HG03280 (cell line): Measurements from ENCODE around the gene USP26.
"Not testable (repeated sequence)": the region's sequence is repeated elsewhere in the genome, so short reads cannot be mapped to it uniquely, and the experiment has no call there.

Source experiments
- ATAC-seq: cut with Tn5 transposase; IDR thresholded peaks from one replicate; pipeline ENCODE4 v1.9.1; 2021; ENCODE audit warnings: mild to moderate bottlenecking, moderate library complexity; ENCODE audit not compliant: unreplicated experiment

USP26 gene, protein sequence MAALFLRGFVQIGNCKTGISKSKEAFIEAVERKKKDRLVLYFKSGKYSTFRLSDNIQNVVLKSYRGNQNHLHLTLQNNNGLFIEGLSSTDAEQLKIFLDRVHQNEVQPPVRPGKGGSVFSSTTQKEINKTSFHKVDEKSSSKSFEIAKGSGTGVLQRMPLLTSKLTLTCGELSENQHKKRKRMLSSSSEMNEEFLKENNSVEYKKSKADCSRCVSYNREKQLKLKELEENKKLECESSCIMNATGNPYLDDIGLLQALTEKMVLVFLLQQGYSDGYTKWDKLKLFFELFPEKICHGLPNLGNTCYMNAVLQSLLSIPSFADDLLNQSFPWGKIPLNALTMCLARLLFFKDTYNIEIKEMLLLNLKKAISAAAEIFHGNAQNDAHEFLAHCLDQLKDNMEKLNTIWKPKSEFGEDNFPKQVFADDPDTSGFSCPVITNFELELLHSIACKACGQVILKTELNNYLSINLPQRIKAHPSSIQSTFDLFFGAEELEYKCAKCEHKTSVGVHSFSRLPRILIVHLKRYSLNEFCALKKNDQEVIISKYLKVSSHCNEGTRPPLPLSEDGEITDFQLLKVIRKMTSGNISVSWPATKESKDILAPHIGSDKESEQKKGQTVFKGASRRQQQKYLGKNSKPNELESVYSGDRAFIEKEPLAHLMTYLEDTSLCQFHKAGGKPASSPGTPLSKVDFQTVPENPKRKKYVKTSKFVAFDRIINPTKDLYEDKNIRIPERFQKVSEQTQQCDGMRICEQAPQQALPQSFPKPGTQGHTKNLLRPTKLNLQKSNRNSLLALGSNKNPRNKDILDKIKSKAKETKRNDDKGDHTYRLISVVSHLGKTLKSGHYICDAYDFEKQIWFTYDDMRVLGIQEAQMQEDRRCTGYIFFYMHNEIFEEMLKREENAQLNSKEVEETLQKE

DNA sequence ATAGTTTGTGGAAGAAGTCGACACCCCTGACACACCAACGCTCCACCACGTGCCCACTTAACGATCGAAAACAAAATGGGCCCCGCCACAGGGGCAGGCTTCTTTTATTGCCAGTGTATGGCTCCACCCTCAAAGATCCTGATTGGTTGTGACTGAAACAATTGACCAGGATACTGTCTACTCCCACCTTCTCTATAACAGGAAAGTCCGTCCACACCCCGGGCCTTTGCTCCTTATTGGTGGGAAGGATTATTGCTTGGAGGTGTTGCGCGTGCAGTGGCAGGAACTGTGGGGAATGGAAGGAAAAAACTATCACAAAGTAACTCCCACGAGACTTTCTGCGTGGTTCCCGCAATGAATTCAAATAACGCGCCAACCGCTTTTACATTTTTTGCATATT, at the start of gene USP26:
Gene USP26 (minus strand): TSS at position 79 of the 400 bp plus-strand sequence. CDS start 68,889 bp downstream, outside the sequence.
- ATAC-seq: no peak

DNA sequence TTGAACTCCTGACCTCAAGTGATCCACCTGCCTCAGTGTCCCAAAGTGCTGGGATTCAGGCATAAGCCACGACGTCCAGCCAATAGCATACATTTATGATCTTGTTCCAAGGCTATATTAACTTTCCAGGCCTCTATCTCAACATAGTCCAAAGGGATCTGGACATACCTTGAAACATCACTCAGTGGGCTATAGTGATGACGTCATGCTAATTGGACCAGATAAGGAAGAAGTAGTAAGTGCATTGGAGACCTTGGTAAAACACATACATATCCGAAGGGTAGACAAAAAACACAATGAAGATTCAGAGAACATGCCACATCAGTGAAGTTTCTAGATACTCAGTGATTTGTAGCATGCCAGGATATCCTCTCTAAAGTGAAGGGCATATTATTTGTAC, 37.4 kb upstream of the USP26 start:
- no peak for ATAC-seq

DNA sequence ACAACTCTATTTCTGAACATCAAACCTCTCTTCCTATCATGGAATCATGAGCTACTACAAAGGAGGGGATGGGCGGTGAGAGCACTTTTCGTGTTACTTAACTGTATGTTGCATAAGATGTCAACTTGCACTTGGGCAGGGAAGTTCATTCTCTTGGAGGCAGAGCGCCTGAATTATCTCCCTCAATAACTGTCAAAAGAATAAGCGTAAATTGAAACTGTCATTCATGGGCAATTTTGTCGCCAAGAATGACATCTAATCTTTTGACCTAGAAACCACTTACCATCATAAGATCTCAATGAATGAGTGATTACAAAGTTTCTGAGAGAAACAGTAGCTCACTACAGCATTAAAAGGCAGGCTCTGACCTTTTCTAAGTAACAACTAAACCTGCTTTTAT, 23.5 kb upstream of the USP26 start:
- no peak for ATAC-seq

DNA sequence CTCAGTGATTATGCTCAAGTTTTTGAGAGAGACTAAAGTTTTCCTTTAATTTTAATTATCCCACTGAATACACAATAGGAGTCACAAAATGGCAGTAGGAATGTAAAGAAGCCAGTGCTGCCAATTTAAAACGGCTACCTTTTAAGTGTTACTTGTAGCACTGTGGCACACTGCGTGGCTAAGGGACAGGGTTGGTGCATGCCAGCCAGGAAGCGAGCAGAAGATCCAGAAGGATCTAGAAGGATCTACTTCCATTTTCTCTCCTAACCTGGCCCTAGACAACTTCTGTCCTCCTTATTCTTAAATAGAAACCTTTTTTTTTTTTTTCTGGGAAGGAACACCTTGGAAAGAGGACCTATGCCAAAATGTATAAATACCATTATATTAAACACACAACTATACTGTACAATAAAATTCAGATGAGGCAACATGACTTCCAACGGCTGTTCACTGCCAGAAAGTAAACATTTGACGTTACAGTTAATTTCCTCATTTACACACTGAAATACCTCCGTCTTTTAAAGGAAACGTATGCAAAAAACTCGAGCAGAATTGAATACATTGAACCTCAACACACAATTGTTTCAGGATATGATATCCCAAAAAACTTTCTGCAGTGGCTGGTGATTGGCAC, 2.7 kb downstream of the USP26 start:
- ATAC-seq: no peak

DNA sequence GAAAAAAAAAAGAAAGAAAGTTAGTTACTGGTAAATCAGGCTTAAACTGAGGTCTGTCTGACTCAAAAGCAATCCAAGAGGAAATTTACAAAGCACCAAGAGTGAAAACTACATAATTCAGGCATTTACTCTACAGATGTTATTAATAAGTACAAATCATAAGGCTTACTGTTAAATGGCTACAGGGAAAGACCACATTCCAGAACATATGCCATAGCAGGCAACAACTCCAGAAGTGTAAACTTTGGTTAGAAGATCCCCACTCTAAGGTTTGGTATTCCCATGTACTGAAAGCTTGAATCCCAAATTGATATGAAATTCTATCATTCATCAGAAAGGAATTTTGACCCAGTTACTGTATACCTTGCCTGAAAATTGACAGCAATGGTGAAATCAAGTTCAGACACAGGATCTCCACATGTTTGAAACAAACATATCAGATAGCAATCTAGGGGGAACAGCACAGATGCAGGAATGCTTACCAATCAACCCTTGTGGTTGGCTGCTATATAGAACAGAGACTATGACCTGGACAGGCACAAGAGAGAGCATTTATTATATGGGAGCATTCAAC, 6.6 kb downstream of the USP26 start:
- no peak for ATAC-seq

DNA sequence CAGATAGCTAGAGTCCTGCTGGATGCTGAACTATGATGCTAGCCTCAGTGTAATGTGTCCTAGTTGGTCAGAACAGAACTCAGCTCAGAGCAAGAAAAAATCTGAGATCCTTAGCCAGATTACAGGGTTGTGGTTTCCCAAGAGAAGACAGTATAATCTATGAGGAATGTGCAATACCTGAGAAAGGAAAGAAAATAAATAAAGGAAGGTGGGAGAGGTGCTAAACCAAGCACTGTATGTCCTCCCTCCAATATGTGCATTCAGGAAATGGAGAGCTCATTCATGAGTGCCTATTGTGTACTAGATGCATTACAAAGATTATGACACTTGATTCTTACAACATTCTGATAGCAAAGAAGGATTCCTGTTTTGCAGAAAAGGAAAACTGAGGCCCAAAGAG, 7.5 kb downstream of the USP26 start:
- no peak for ATAC-seq

DNA sequence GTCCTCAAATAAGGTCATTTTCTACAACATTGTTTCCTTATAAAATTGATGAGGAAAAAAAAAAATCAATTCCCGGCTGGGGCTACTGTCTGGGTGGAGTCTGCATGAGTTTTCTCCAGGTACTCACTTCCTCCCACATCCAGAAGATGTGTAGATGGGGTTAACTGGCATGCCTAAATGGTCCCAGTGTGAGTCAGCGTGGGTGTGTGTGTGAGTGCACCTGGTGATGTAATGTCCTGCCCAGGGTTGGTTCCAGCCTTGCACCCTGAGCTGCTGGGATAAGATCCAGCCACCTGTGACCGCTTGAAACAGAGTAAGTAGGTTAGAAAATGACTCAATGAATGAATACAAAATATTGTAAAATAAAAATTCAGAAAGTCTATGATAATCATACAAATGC, 11.1 kb downstream of the USP26 start:
- no peak for ATAC-seq

DNA sequence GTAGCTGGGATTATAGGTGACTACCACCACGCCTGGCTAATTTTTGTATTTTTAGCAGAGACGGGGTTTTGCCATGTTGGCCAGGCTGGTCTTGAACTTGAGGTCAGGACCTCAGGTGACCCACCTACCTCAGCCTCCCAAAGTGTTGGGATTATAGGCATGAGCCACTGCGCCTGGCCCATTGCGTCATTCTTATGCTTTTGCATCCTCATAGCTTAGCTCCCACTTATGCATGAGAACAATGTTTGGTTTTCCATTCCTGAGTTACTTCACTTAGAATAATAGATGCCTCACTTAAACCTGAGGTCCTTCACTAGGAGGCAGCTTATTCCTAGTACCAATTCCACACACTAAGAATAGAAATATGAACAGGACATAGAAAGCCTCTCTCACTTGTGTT, 11.9 kb downstream of the USP26 start:
- not testable (repeated sequence) for ATAC-seq

DNA sequence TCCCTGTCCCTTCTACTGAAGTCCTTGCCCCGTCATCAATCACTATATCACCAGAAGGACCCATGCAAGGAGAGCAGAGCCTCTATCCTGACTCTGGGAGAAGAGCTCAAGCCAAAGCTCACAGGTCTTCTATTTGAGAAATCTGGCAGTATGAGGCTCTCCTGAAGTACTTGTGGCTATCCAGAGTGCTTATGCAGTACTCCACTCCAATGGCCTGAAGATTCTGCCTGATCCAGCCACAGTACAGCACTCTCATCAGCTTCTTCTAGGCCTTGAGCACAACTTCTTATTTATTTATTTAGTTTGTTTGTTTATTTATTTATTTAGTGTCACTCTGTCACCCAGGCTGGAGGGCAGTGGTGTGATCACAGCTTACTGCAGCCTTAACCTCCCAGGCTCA, 13.0 kb downstream of the USP26 start:
- no peak for ATAC-seq

DNA sequence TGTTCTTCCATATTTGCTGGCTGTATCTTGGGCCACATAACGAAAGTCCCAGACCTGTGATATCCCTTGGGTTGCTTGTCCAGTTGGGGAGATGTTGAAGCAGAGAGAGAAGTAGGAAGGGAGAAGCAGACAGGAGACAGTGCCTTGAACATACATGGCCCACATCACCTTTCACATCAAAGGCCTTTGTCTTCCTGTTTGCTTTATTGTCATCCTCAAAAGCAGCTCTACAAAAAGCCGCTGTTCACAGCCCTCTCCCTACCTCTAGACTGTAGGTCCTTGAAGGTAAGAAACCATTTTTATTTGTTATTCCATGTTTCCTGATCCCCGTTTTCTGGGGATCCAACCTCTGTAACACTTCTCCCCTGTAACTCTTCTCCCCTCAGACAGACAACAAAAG, 14.9 kb downstream of the USP26 start:
- ATAC-seq: no peak

DNA sequence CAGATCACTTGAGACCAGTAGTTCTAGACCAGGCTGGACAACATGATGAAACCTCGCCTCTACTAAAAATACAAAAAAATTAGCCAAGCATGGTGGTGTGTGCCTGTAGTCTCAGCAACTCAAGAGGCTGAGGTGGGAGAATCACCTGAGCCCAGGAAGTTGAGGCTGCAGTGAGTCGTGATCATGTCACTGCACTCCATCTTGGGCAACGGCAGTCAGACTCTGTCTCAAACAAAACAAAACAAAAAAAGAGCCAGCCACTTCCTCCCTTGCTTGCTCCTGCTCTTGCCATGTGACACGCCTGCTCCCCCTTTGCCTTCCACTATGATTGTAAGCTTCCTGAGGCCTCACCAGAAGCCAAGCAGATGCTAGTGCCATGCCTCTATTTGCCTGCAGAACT, 19.1 kb downstream of the USP26 start:
- not testable (repeated sequence) for ATAC-seq

DNA sequence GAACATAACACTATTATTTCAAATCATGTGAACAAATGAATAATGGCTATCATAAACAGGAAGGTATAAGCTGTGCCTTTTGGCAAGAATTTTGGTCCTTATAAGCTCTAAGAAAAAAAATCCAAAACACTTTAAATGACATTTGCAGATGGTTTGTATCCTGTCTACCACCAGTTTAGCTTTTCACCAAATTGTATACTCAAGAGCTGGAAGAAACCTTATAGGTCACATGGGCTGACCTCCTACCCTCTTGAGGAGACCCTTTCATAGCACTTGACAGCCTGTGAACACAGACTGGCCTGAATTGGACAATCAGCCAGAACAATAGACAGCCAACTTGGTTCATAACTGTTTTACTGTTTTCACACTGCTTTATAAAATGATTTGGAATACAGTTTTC, 24.3 kb downstream of the USP26 start:
- ATAC-seq: no peak

DNA sequence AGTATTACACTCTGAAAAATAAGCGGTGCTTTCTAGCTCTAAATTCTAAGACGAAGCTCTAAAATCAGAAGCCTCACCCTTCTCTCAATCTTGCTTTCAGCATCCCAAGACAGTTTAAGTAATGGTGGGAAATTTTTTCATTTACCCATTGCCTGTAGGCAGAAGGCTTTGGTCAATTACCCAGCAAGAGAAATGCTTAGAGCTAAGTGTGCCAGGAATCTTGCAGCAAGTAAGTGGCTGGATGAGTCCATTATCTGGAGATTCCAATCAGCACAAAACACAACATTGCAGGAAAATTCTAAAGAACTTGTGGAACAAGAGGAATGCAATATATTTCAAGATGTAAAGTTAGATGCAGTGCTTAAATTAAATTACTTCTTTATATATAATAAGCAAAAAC, 28.4 kb downstream of the USP26 start:
- no peak for ATAC-seq

DNA sequence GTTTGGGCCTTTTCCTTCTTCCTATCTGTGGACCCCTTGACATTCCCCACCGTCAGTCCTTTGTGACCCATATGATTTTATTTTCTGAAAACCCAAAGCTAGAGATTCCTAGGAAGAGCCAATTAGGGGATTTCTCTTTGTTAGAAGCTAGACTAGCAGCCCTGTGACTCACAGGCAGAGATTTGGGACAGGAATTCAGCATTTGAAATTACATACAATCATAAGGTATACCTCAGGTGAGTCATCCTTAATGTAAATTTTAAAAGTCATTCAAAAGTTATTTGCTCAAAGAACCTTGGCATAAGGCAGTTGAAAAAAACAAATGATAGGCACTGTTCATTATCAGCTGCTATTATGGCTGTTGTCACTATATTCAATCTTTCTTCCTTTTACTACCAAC, 40.6 kb downstream of the USP26 start:
- ATAC-seq: no peak

DNA sequence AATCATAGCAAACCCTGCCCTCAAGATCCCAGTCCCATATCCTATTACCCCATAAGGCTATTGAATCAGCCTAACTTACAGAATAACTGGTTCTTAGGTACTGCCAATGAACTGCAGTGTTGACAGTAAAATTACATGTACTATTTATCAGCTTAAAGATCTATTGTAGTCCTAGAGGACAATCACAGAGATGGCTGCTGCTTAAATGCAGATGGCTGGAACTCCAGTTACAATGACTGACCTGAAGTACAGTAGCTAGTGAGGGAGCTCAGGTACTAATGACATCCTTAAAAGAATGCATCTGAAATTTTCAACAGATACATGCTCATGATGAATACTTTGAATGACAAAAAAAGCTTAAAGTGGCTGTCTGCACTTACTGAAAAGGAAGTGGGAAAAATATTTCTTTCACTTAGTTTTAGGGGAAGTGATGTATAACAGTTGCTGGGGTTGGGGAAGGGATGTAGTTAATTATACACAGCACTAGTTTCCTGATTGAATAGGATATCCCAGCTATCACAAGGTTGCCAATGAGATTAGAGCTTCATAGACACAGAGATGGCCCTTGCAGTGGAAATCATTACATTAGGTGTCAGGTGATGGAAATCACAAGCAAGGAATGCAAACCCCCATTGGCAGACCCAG, 42.0 kb downstream of the USP26 start:
- no peak for ATAC-seq

DNA sequence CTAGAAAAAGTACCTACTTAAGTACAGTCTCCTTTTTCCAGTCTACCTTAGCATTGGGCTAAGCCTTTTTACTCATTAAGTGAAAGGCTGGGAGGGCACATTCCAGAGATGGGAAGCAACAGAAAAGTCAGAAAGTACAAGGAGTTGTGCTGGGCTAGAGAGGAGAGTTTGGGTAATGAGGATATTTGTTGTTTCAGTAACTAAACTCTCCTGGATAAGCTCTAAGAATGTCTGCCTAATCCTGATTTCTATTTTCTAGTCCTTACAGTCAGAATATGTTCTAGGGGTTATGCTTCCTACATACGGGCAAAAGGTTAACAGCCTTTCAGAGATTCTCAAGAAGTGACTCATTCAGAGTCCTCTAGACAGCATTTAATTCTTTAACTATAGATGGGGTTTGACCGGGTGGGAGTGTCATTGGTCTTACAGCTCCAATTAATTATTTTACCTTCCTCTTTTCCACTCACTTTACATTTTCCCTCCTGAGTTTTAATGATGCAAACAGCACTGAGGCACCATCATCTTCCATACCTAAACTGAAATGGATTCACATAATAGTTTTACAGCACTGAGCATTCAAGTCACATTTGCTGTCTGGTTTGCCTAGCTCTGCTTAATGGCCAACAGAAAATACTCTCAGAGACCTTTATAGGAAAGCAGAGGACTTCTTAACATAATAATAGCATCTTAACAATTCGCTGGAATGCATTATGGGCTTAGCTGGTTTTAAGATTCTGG, 42.9 kb downstream of the USP26 start:
- no peak for ATAC-seq

DNA sequence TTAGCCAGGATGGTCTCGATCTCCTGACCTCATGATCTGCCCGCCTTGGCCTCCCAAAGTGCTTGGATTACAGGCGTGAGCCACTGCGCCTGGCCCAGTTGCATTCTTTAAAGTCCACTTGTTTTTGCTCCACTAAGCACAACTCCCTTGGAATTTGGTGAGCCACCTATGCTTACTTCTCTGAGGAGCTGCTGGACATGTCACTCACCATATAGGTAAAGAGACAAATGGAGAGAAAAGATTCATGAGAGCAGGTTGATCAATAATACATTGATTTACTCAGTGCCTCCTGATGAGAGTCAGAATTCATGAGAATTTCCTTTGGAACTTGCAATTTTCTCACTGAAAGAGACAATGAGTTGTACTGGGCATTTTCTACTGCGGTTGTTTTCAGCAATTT, 48.2 kb downstream of the USP26 start:
- ATAC-seq: no peak

DNA sequence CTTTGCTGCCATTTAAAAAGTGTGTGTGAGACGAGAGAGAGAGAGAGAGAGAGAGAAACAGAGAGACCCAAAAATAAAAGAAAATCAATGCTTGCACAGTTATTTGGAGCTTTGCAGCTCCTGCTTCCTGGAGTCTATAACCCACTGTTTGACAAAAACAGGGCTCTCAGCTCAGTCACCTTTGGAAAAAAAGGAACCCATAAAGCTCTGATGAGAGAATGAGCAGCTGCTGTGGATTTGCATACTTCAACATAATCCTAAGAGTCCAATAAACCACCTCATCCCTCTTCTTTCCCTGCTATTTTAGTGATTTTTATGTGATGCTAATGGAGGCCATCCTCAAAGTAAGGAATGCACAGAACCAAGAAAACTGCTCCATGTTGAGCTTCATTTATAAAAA, 50.3 kb downstream of the USP26 start:
- no peak for ATAC-seq

DNA sequence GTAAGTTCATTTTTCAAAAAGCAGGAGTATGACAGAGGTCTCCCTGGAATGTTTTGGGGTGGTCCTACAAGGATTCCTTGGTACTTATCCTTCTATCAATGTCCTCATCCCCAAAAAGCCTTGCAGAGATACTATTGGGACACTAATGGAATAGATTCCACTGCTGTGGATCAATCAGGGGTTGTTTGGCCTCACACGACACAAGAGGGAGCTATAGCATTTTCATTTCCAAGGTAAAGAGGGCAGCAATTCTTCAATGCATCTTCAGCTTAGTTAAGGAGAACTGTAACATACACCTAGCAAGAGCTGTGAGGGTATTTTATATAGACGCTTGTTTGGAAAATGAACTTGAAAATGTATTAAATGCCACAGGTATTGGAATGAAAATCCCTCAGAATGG, 50.9 kb downstream of the USP26 start:
- ATAC-seq: no peak
